ENCODE measurements around the gene SAMD14.

DNA sequence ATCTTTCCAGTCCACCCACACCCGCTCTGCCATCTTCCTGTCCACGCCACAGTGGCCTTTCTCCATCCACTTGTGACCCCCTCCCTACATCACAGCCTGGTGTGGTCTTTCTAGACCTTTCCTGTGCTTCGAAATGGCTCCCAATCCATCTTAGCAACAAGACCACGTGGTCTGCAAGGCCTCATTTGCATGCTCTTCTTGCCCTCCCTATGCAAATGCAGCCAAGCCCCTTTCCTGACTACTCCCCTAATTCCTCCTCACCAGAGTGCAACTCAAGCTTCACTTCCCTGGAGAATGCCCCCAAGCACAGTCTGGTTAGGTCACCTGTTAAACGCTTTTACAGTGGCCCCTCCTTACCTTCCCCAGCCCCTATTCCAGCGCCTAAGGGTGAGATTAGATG, 14.4 kb upstream of the SAMD14 start:
- TF ChIP-seq EP300 (IDR thresholded peaks at IDR 0.05) (no peak), POLR2AphosphoS5 (IDR thresholded peaks at IDR 0.05) (no peak), POLR2A (IDR thresholded peaks at IDR 0.05) (no peak)
- TF ChIP-seq, protein P1, sequence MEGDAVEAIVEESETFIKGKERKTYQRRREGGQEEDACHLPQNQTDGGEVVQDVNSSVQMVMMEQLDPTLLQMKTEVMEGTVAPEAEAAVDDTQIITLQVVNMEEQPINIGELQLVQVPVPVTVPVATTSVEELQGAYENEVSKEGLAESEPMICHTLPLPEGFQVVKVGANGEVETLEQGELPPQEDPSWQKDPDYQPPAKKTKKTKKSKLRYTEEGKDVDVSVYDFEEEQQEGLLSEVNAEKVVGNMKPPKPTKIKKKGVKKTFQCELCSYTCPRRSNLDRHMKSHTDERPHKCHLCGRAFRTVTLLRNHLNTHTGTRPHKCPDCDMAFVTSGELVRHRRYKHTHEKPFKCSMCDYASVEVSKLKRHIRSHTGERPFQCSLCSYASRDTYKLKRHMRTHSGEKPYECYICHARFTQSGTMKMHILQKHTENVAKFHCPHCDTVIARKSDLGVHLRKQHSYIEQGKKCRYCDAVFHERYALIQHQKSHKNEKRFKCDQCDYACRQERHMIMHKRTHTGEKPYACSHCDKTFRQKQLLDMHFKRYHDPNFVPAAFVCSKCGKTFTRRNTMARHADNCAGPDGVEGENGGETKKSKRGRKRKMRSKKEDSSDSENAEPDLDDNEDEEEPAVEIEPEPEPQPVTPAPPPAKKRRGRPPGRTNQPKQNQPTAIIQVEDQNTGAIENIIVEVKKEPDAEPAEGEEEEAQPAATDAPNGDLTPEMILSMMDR (IDR thresholded peaks at IDR 0.05) = no peak

Data from upper lobe of left lung (tissue), 4 donors.